ENCODE data around the gene NBEAL2.

Gene NBEAL2

DNA sequence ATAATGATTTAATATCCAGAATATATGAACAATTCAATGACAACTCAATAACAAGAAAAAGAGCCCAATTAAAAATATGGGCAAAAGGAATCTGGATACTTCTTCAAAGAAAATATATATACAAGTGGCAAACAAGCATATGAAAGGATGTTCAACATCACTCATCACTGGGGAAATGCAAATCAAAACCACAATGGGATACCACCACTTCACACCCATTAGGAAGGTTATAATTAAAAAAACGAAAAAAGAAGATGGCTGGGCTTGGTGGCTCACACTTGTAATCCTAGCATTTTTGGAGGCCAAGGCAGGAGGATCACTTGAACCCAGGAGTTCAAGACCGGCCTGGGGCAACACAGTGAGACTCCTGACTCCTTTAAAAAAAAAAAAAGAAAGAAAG is 7.1 kb upstream of the NBEAL2 start:
- no peak for DNase-seq (ENCODE audit: low read depth in 1 of 2, low spot score in 1 of 2)
- in situ Hi-C loops (cut with HindIII; ENCODE audit: low pct_unique_long_range_greater_than_20kb, low sequenced_read_pairs): no loop called here
- no peak for TF ChIP-seq JUND (IDR thresholded peaks at IDR 0.05; ENCODE audit: low read depth)

DNA sequence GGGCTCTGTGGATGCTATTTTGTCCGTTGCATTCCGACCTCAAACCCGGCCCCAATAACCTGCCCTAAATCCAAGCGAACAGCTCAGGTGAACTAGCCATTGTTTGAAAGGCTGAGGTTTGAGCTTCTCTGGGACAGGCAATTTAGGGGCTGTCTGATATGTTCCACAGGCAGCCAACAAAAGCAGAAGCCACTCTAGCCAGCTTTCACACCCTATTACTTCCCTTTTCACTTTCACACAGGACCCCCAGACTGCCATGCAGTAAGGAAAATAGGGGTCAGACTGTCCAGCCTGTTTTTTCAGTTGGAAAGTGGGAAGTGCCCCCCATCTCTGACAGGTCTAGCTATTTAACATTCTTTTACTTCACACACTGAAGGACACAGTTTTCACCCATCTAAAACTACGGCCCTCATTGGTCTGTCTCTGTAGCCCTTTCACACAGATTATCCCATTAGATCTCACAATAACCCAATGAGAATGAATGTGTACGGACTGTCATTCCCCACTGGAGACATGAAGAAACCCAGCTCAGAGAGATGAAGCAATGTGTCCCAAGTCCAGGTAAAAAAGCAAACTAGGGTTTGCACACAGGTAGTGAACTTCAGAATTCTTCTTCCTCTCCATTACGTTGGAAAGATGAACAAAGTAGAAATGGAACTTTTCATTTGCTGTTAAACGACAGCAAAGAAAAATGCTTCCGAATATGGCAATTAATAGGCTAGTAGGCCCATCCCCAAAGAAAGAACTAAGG is 4.9 kb upstream of the NBEAL2 start:
- DNase-seq (ENCODE audit: low read depth in 1 of 2, low spot score in 1 of 2): no peak
- TF ChIP-seq JUND (IDR thresholded peaks at IDR 0.05; ENCODE audit: low read depth): no peak
- in situ Hi-C loops (cut with HindIII; ENCODE audit: low pct_unique_long_range_greater_than_20kb, low sequenced_read_pairs): no loop called here

DNA sequence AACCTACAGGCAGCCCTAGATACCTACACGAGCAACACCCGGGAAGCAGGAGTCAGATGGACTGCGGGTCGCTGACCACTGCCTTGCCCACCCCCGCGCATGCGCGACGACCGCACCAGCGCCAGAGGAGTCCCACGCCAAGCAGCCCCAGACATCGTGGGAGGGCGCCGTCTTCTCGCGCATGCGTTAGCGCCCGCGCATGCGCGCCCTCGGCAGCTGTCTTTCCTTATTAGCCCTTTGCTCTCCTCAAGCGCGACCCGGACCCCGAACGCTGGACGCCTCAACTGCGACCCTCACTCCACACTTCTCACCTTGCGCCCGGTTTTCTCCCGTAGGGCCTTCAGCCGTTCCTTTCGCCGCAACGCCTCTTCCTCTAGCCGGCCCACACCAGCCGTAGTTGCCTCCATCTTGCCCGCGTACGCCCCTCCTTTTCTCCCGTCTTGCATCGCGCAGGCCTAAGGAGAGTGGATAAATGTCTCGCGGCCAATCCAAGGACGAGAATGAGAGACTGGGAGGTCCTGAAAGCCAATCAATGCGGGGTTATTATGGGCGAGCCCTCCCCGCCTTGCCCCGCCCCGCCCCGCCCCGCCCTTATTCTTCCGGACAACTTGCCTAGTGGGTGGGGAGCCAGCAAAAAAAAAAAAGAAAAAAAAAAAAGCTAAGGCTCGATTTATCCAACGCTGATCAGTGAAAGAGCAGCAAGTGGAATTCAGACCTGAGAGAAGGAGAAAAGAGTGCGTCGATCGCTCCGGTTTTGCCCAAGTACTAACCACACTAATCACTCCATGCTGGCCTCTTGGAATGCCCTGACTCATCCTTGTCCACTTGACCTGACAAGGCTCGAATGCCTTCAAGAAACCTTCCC is 2.9 kb upstream of the NBEAL2 start, which contains the start of gene CCDC12:
TSS of gene CCDC12 (minus strand) at position 420 of the 865 bp plus-strand sequence. CDS start at position 407, 13 bp downstream.
- peak; percentile 95 to 98 for DNase-seq (ENCODE audit: low read depth in 1 of 2, low spot score in 1 of 2)
- no peak for TF ChIP-seq JUND (IDR thresholded peaks at IDR 0.05; ENCODE audit: low read depth)
- in situ Hi-C loops (cut with HindIII; ENCODE audit: low pct_unique_long_range_greater_than_20kb, low sequenced_read_pairs): no loop called here

DNA sequence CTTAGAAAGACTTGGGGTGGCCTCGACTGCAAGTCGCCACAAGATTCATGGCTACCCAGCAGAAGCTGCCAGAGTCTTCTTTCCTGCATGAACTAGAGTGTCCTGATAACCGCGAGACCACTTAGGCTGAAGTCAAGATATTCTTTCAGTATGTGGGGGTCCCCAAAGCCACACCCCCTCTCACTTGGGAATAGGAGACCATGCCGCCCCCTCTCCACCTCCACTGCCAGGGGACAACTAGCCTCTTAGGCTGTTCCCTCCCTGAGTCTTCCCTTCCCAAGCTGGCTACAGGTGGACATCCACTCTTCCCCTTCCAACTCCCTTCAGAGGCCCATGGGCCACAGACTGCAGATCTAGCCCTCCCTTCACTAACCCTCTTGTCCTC is 1.7 kb upstream of the NBEAL2 start:
- in situ Hi-C loops (cut with HindIII; ENCODE audit: low pct_unique_long_range_greater_than_20kb, low sequenced_read_pairs): no loop called here
- TF ChIP-seq JUND (IDR thresholded peaks at IDR 0.05; ENCODE audit: low read depth): no peak
- no peak for DNase-seq (ENCODE audit: low read depth in 1 of 2, low spot score in 1 of 2)

DNA sequence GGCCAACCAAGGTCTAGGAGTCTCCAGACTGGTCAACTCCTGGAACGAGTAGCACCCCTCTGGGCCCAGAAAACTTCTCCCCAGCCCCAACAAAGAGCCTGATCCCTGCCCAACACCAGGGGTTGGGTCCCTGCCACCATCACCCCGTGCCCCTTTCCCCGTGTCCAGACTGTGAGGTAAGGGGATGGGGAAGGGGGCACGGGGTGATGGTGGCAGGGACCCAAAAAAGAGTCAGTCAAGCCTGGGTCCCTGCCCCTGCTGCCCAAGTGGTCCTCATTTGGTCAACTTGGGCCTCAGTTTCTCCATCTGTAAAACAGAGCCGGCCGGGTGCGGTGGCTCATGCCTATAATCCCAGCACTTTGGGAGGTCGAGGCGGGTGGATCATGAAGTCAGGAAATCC is 1.1 kb upstream of the NBEAL2 start:
- in situ Hi-C loops (cut with HindIII; ENCODE audit: low pct_unique_long_range_greater_than_20kb, low sequenced_read_pairs): no loop called here
- no peak for DNase-seq (ENCODE audit: low read depth in 1 of 2, low spot score in 1 of 2)
- TF ChIP-seq JUND (IDR thresholded peaks at IDR 0.05; ENCODE audit: low read depth): no peak

DNA sequence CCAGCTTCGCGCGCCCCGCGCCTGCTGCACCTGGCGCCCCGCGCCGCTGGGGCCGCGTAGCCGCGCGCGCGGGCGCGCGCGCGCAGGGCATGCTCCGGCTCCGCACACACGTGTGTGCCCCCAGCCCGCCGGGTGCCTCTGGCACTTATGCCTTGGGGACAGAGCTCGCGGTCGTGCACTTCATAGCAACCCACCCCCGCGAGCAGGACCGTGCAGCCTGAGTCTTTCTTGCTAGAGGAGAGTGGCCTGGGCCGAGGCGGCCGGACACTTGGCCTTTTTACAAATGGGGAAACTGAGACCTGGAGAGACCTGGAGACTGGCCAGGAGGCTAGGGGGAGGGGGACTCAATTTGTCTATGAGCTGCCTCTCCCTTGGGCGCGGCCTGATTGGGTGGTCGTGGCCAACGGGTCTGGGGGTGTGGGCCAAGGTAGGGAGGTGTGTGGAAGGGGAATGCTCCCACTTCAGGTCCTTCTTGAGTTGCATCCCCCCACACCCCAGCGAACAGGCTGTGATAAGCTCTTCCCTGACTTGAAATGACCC is 562 bp downstream of the NBEAL2 start:
- TF ChIP-seq JUND (IDR thresholded peaks at IDR 0.05; ENCODE audit: low read depth): no peak

DNA sequence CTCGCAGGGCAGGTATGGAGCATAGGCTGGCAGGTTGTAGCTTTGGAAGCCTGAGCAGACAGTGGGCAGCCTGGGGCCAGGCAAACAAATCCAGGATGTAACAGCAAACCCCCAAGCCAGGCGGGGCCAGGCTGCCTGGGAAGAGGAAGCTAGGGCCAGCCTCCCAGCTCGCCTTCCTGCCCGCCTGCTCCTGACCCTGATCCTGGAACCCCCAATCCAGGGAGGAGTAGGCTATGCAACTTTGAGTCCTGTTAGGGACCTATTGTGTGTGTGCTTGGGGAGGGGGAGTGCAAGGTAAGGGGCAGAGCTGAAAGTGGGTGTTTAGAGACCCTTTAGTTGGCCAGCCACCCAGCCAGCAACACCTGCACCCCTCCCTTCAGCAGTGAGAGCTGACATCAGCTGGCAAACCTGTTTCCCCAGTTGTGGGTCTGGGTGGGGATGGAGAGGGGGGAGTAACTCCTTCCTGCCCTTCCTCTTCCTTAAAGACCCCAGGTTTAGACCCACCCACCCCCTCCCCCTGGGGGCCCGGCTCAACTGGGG is 2.5 kb downstream of the NBEAL2 start:
- peak; percentile 68 to 92 for DNase-seq (ENCODE audit: low read depth in 1 of 2, low spot score in 1 of 2)
- in situ Hi-C loops (cut with HindIII; ENCODE audit: low pct_unique_long_range_greater_than_20kb, low sequenced_read_pairs): no loop called here
- no peak for TF ChIP-seq JUND (IDR thresholded peaks at IDR 0.05; ENCODE audit: low read depth)

More for the DNA sequence above, 562 bp downstream of the NBEAL2 start:
- in situ Hi-C loops (cut with HindIII; ENCODE audit: low pct_unique_long_range_greater_than_20kb, low sequenced_read_pairs): no loop called here
- DNase-seq (ENCODE audit: low read depth in 1 of 2, low spot score in 1 of 2): no peak

DNA sequence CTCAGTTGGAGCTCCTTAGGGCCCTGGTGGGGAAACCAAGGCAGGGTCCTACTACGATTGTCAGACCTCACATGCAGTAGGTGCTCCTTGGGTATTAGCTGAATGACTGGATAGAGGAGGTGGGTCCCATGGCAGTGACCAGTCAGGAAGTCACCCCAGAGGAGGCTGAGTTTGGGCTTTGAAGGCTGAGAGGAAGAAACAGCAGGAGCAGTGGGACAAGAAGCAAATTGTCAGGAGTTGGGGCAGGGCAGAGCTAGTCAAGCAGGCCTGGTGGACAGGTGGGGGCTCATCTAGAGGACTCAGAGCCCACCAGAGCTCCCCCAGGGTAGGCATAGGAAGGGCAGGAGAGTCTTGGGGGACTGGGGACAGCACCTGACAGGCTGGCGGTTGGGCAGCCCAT is 3.1 kb downstream of the NBEAL2 start:
- no peak for TF ChIP-seq JUND (IDR thresholded peaks at IDR 0.05; ENCODE audit: low read depth)
- in situ Hi-C loops (cut with HindIII; ENCODE audit: low pct_unique_long_range_greater_than_20kb, low sequenced_read_pairs): no loop called here
- DNase-seq (ENCODE audit: low read depth in 1 of 2, low spot score in 1 of 2): no peak

DNA sequence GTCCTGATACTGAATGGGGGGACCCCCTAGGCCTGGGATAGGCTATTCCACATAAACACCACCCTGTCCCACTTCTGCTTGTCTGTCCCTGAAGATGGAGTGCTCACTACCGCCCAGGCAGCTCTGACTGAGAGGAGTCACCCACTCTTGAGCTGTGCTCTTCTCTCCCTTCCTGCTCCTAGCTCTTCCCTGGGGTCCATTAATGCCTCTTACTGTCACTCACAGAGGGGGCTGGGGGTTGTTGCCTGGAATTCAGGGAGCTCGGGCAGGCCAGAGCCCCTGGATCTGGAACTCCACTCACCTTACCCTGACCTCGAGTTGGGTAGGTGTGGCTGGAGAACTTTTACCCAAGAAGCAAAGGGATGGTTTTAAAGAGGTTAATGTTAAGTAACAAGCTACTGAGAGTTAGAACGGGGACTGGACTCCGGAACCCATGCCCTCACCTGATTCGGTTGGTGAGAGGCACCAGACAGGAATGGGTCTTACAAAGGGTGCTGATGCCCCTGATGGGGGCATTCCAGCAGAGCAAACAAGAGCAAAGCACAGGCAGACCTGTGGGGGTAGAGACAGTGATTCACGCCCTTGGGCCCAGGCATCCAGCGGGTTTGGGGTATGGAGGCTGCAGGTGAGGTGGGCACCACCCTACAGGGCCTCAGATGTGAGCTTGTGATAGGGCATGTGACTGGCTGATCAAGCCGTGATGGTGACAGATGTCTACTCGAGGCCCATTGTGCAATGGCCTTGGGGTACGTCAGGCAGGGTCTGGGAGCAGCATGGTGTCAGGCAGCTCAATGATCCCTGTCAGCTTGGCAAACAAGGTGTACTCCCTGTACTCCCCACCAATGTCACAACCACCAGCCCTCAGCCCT is 5.4 kb downstream of the NBEAL2 start:
- no peak for TF ChIP-seq JUND (IDR thresholded peaks at IDR 0.05; ENCODE audit: low read depth)
- in situ Hi-C loops (cut with HindIII; ENCODE audit: low pct_unique_long_range_greater_than_20kb, low sequenced_read_pairs): no loop called here
- DNase-seq (ENCODE audit: low read depth in 1 of 2, low spot score in 1 of 2): no peak

DNA sequence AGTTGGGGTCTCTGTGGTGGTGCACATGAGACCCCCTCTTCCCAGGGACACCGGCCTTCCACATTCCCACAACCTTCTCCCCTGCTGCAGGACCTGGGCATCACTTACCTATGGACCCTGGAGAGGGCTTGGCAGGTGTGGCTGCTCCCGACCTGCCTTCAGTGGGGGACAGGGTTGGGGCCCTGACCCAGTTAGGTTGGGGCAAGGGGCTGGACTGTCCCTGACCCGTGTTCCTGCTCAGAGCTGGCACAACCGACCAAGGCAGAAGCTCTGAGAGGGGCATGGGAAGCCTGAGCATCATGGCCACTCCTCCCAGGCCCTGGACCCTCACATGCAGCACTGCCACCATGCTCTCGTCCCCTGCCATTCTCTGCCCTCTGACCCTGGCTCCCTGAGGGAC is 6.1 kb downstream of the NBEAL2 start:
- TF ChIP-seq JUND (IDR thresholded peaks at IDR 0.05; ENCODE audit: low read depth): no peak
- in situ Hi-C loops (cut with HindIII; ENCODE audit: low pct_unique_long_range_greater_than_20kb, low sequenced_read_pairs): no loop called here
- DNase-seq (ENCODE audit: low read depth in 1 of 2, low spot score in 1 of 2): no peak

DNA sequence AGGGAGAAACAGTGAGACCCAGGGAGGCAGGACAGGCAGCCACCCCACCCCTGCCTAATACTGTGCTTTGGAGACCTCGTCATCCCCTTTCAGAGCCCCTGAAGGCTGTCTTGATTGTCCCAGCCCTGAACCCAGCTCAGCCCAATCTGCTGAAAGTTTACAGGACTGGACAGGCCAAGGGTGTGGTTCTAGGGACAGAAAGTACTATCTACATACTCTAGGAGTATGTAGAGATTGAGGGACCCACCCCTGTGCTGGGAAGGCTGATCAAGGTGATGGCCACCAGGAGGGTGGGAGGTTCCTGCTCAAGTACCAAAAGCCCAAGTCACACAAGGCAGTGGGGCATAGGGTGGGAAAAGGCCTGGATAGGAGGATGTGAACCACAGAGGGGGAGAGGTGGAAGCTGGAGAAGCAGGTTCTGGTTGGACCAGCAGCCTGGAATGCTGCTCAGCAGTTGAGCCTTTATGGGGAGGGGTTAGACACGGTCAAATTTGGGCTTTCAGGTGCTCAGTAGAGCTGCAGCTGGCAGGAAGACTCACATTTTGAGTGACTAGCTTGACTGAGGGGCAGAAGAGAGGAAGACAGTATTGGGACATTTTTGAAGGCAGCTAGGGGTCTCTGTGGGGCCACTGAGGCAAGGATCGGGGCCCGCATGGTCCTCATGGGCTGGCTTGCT is 6.7 kb downstream of the NBEAL2 start:
- no peak for TF ChIP-seq JUND (IDR thresholded peaks at IDR 0.05; ENCODE audit: low read depth)
- peak in 1 of 2 experiments; percentile 59 for DNase-seq (ENCODE audit: low read depth in 1 of 2, low spot score in 1 of 2)
- in situ Hi-C loops (cut with HindIII; ENCODE audit: low pct_unique_long_range_greater_than_20kb, low sequenced_read_pairs): no loop called here
